ENCODE results near the gene LKAAEAR1.

LKAAEAR1 gene

DNA sequence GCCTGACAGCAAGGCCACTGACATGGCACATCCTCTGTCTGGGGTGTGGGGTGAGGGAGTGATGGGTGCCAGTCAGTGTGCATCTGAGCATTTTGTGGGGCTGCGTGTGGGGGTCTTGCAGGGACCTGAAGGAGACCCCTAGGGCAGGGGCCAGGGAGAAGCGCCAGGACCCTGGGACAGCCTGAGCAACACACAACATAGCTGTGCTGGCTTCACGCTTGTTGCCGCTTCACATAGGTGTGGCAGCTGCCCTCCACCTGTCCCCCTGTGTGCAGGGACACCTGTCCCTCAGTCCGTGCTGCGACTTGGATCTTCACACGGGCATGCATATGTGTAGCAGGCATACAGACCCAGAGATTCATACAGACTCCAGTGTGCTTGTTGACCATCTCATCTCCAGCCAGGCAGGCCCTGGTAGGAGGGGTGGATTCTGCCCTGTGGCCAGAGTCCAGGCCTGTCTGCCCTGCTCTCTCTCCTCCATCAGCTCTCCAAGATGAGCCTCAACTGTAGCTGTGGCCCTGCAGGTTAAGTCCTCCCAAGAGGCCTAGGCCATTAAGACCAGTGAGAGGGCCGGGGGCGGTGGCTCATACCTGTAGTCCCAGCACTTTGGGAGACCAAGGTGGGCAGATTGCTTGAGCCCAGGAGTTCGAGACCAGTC lies 26.3 kb upstream of the LKAAEAR1 start:
- DNase-seq (ENCODE audit: low spot score) = no peak

- no peak for DNase-seq (ENCODE audit: low spot score)
Measured at GRCh38 chr20:64109831-64110391, 25.7 kb upstream of the LKAAEAR1 start.

DNA sequence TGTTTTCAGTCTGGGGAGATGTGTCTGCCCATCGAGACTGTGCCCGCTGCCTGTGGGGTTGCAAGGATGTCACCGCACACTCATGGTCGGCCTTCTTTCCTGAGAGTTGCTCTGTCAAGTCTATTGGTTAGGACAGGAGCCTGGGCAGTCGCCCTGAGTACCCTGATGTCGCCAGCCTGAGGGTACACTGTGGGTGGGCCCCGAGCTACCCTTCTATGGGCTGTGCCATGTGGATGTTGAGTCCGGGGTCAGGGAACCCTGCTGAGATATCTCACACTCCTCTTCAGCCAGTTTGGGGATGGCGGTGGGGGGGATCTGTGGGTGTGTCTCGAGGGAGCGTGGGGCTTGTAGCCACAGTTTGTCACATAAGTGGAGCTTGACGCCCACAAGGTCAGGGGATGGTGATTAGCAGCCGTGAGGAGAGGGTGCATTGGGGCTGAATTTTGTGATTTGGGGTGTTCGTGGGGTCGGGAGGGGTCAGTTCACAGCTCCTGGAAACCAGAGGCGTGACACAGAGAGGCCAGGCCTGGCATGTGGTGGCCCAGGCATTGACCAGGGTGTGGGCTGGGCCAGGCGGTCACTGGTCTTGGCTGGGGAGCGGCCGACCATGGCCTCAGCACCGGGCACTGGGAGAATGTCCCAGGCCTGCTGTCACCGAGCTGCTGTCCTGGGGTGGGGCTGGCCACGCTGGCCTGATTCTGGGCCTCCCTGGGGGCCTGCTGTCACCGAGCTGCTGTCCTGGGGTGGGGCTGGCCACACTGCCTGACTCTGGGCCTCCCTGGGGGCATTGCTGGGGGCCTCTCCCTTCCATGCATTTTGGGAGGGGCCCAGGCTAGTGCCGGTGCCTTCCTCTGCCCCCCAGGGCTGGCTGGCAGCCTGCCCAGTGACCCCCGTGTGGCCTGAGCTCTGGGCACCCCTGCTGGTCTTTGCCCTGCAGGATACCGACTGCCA lies 24.8 kb upstream of the LKAAEAR1 start:
- DNase-seq (ENCODE audit: low spot score) = no peak

- no peak for DNase-seq (ENCODE audit: low spot score)
Measured at GRCh38 chr20:64107736-64108457, 23.7 kb upstream of the LKAAEAR1 start.

- no peak for DNase-seq (ENCODE audit: low spot score)
Measured at GRCh38 chr20:64106981-64107735, 23.0 kb upstream of the LKAAEAR1 start, which contains the start of gene NPBWR2. TSS of gene NPBWR2 (minus strand) at chr20:64107565. CDS start at chr20:64106831, 734 bp downstream.

GRCh38 chr20:64106435-64106961 lies 22.3 kb upstream of the LKAAEAR1 start:
- DNase-seq (ENCODE audit: low spot score) = no peak

DNA sequence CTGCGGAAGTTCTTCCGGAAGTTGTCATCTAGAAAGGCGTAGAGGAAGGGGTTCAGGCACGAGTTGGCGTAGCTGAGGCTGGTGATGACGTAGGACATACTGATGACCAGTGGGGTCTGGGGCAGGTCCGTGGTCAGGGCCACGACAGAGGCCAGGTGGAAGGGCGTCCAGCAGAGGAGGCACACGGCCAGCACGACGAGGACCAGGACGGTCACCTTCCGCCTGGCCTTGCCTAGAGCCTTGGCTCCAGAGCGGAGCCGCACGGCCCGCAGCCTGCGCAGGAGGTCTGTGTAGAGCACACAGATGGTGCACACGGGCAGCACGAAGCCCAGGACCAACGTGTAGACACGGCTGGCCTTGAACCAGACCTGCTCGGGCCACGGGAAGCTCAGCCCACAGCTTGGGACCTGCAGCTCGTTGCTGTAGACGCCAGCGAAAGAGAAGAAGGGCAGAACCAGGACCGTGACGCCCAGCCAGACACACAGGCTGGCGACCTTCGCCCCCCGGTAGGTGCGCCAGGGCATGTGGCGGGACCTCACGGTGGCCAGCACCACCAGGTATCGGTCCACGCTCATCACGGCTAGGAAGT lies 21.7 kb upstream of the LKAAEAR1 start:
- no peak for DNase-seq (ENCODE audit: low spot score)

- DNase-seq (ENCODE audit: low spot score) = no peak
Measured at GRCh38 chr20:64104667-64105451, 20.7 kb upstream of the LKAAEAR1 start.

DNA sequence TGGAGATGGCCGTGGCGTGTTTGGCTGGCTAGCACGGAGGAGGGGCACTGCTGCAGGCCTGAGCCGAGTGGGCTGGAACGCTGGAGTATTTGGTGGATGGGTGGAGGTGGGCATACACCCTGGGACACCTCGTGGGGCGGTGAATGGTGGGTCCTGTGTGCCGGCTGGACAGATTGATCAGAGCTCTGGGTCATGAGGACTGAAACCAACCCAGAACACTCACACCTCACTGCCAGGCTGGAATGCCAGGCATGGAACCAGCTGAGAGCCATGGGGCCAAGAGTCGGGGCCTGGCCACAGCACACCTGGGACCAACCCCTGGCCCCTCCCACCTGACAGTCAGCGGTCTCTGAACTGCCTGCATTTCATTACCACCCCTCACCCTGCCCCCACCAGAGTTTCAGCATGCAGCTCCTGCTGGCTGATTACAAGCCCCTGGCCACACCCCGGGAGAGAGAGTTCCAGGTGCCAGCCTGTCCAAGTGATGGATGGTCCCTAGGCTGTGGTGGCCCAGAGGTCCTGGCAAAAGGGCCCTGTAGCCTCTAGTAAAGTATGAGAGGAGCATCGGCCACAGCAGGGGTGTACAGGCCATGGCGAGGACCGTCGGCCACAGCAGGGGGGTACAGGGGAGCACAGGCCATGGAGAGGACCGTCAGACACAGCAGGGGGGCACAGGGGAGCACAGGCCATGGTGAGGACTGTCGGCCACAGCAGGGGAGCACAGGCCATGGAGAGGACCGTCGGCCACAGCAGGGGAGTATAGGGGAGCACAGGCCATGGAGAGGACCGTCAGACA lies 19.9 kb upstream of the LKAAEAR1 start:
- DNase-seq (ENCODE audit: low spot score) = no peak

- no peak for DNase-seq (ENCODE audit: low spot score)
Measured at GRCh38 chr20:64102647-64103354, 18.6 kb upstream of the LKAAEAR1 start.

DNA sequence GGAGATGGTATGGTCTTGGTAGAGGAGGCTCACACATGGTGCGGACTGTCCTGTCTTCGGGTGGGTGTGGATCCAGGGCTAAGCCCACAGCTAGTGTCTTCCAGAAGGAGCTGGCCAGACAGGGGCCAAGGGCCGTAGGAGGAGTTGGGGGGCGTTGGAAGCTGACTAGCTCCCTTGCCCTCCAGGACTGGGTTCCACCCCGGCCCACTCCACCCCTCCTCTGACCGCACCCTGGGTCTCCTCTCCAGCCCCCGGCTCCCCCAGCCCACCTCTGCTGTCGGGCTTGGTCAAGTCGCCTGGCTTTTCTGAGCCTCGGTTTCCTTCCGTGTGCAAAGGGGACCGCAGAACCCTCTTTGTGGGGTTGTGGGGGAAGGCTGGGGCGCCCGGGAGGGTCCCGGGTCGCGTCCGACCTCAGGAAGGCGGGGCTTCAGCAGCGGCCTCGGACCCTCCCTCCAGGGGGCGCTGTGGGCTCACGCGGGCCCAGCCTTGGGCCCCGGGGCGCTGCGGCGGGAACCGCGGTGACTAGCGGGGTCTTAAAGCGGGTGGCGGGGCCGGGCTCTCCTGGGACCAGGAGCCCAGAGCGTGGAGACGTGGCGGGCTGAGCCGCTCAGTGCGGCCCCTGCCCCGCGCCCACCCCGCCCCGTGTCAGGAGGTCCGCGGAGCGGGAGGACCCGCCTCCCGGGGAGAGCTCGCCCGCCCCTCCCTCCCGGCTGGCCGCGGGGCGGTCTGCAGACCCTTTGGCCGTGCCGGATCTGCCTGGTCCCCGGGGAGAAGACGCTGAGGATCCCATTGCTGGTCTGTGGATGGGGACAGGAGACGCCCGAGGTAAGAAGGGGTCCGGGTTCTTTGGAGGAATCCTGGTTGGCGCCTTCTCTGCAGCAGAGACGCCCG lies 17.8 kb upstream of the LKAAEAR1 start:
- DNase-seq (ENCODE audit: low spot score) = peak; percentile 64

DNA sequence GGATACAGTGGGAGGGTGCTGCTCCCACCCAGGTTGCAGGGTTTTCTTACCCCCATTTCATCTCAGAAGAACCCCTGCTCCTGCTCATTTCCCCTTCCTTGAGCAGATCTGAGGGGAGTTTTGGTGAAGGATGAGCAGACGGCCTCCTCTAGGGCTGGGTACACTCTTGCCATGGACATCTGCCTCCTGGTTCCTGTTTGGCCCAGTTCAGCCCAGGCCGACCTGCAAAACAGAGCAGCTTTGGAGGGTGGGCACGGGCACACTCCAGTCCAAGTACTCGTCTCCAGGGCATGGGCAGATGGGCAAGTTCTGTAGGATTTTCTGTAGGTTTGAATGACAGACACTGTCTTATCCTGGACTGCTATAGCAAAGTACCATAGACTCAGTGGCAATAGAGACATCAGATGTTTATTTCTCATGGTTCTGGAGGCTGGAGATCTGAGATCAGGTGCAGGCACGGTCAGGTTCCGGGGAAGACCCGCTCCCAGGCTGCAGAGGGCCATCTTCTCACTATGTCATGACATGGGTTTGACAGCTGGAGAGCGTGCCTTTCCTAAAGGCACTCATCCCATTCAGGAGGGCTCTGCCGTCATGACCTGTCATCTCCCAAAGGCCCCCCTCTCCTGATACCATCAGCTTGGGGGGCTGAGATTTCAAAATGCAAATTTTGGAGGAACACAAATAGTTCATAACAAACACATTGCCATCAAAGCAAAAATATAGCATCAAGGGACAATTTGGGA lies 16.9 kb upstream of the LKAAEAR1 start:
- no peak for DNase-seq (ENCODE audit: low spot score)

- no peak for DNase-seq (ENCODE audit: low spot score)
Measured at GRCh38 chr20:64100566-64100888, 16.3 kb upstream of the LKAAEAR1 start.

GRCh38 chr20:64099880-64100565 lies 15.8 kb upstream of the LKAAEAR1 start:
- no peak for DNase-seq (ENCODE audit: low spot score)

GRCh38 chr20:64099086-64099786 lies 15.0 kb upstream of the LKAAEAR1 start:
- no peak for DNase-seq (ENCODE audit: low spot score)

All from AG08396 (cell line).